SIG-M5 treated with dmso at 0.1 percent for 504 hours (cell line): ENCODE data around the gene TERB2.
"Not testable (repeated sequence)": the region's sequence is repeated elsewhere in the genome, so short reads cannot be mapped to it uniquely, and the experiment has no call there.

Source experiments
- DNase-seq: peaks from one replicate; lab custom pipeline; 2025; ENCODE audit not compliant: unreplicated experiment; lab: John Stamatoyannopoulos, UW

The TERB2 gene

DNA sequence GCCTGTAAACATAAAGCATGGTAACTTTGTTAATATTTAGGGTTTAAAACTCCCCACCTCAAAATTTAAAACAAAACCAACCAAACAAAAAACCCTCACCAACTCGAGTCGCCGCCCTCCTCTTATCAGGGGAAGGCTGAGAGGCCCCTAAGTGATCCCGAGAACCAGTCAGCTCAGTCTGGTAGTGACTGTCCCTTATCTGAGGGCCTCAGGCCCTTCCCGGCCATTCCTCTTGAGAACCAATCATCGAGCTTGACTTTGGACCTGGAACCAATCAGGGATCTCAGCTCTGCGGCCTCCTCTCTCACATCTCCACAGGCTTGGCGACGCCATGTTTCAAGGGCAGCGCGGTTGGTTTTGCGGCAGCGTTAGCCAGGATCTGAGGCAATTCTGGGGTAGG is at the start of gene TERB2:
TSS of gene TERB2 (plus strand) at position 300 of the 400 bp plus-strand sequence. CDS start at position 332, 32 bp downstream.
- no peak for DNase-seq

DNA sequence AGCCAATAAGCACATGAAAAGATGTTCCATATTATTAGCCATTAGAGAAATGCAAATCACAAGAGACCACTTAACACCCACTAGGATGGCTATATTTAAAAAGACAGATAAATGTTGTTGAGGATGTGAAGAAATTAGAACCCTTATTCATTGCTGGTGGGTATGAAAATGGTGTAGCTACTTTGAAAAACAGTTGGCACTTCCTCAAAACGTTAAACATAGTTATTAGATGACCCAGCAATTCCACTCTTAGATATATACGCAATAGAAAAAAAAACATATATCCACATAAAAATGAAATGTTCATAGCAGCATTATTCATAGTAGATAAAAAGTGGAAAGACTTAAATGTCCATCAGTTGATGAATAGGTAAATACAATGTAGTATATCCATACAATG is 47.1 kb upstream of the TERB2 start:
- DNase-seq, result peak; percentile 1

DNA sequence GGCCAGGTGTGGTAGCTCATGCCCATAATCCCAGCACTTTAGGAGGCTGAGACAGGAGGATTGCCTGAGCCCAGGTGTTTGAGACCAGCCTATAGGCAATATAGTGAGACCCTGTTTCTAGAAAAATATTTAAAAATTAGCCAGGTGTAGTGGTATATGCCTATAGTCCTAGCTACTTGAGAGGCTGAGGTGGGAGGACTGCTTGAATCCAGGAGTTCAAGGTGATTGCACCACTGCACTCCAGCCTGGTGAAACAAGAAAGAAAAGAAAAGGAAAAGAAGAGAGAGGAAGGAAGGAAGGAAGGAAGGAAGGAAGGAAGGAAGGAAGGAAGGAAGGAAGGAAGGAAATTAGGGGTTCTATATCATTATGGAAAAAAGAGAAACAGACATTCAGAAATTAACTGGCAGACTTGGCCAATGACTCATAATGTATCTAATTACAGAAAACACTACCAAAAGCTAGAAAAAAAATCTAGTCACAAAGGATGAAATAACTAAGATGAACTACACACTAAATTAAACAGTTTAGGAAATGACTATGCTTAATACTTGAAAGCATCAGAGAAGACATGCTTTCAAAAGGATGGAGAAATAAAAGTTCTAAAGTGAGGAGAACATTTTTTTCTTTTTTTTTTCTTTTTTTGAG is 45.4 kb upstream of the TERB2 start:
- no peak for DNase-seq

GRCh38 chr15:44912186-44912585 is 44.3 kb upstream of the TERB2 start:
- DNase-seq, result not testable (repeated sequence)

DNA sequence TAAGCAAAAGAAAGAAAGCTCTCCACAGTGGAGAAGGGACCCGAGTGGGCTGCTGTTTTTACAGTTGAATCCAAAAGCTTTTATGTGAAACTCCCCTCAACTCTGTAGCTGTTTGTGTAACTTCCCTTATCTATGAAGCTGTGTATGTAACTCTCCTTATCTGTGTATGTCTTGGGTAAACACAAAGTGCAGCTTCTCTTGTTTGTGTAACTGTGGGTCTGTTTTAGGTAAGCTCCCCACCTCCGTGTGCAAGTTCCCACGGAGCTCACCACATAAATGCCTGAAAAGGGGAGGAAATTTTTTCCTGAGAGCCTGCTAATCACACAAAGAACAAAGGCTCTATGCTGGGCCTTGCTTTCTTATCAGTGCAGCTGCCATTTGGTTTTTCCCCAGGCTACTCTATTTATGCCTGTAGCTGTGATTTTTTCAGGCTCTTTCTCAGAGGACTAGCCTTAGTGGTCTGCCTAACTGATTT is 43.5 kb upstream of the TERB2 start:
- DNase-seq, result not testable (repeated sequence)

DNA sequence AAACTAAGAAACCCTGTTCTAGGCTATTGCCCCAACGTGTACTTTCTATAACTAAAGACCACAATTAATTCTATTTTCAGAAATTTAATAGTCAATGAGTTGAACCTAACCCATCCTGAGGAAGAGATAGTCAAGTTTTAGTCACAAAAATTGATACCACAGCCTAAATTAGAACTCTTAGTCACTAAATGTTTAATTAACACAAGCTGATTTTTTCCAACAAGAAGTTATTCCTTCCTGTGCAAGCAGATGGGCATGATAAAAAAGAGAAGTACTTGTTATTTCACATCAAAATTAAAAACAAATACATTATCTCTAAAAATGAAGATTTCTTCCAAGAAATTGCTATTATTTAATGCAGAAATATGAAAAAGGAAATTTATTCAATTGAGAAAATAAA is 38.4 kb upstream of the TERB2 start:
- DNase-seq, result no peak

- DNase-seq, result not testable (repeated sequence)
Measured at GRCh38 chr15:44928658-44929057, 27.8 kb upstream of the TERB2 start.

GRCh38 chr15:44930283-44930682 is 26.2 kb upstream of the TERB2 start:
- DNase-seq, result not testable (repeated sequence)

- DNase-seq, result not testable (repeated sequence)
Measured at GRCh38 chr15:44958302-44958701, 1.8 kb downstream of the TERB2 start.

DNA sequence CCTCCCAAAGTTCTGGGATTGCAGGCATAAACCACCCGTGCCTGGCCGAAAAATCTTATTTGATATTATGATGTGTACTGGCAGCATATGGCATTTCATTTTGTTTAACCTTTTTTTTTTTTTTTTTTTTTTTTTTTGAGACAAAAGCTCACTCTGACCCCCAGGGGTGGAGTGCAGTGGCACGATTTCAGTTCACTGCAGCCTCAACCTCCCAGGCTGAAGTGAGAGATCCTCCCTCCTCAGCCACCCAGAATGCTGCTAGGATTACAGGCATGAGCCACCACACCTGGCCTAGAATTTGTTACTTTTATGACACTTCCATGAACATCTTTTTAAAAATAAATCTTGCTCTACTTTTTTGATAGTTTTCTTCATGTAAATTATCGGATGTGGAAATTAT is 12.0 kb downstream of the TERB2 start:
- DNase-seq, result no peak

DNA sequence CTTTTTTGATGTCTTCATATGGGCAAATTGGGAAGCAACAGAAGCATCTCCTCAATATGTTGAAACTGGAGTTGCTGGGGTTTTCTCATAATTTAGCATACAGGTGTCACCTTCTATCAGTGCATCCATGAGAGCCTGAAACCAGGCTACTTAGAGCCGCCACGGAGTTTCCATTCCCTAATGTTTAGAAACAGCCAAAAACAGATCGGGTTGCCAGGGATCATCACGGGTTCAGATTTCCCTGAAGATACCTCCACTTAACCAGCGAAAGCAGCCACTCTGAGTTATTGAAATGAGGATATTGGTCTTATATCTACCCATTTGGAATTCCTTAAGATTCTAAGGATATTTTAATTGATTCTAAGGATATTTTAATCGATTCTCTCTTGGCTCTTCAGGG is 14.5 kb downstream of the TERB2 start:
- no peak for DNase-seq

- DNase-seq, result not testable (repeated sequence)
Measured at GRCh38 chr15:44976183-44976582, 19.7 kb downstream of the TERB2 start.

DNA sequence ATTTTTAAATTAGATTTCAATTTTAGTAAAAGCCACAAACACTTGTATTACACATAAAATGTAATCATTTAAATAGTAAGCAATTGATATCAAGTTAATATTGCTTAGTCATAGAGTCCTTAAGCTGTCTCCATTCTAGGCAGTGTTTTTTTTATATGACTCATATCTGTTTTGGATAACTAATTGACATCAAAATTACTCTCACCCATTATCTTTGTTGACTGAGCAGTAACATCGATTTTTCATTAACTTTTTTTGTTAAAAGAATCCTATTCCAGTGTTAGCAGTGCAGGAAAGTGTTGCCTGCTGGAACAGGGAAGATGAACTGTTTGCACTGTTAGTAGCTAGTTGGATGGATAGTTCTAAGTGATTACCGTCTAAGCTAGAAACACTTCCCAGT is 21.3 kb downstream of the TERB2 start:
- not testable (repeated sequence) for DNase-seq

DNA sequence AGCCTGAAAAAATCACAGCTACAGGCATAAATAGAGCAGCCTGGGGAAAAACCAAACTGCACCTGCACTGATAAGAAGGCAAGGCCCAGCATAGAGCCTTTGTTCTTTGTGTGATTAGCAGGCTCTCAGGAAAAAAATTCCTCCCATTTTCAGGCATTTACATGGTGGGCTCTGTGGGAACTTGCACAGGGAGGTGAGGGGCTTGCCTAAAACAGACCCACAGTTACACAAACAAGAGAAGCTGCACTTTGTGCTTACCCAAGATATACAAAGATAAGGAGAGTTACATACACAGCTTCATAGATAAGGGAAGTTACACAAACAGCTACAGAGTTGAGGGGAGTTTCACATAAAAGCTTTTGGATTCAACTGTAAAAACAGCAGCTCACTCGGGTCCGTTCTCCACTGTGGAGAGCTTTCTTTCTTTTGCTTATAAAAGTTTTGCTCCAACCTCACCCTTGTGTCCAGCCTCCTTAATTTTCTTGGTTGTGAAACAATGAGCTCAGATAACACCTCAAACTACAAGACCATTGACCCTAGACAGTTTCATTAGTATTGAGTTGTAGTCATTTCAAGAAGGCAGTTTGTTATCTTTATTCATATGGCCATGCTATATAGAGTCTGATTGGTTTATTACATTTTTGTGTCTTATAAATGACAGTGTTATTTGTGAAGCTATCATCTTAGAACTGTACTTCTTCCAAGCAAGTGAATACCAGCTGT is 23.3 kb downstream of the TERB2 start:
- DNase-seq, result peak; percentile 5

GRCh38 chr15:44984144-44984543 is 27.7 kb downstream of the TERB2 start:
- not testable (repeated sequence) for DNase-seq

DNA sequence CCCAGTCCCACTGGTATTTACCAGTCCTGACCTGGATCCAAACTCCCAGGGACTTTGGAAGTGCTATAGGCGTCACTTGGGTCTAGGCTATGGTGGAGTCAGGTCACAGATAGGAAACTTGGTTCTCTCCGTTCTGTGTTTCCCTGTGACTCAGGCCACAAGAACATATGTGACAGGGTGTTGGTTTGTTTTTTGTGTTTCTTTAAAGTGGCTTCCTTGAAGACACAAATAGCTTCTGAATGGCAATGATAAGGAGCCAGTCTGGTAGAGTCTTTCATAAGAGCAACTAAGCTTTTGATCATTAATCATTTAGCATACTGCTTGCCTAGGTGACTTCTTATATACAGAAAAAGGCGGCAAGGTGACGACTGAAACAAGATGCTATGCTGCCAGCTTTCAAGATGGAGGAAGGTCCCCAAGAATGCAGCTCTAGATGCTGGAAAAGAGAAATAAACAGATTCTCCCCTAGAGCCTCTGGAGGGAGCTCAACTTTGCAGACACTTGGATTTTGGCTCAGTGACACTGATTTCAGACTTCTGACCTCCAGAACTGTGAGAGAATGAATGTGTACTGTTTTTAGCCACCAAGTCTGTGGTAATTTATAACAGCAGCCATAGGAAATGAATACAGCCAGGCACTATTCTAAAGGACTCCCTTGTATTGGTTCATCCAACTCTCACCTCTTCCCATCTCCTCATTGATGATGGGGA is 30.0 kb downstream of the TERB2 start:
- not testable (repeated sequence) for DNase-seq

DNA sequence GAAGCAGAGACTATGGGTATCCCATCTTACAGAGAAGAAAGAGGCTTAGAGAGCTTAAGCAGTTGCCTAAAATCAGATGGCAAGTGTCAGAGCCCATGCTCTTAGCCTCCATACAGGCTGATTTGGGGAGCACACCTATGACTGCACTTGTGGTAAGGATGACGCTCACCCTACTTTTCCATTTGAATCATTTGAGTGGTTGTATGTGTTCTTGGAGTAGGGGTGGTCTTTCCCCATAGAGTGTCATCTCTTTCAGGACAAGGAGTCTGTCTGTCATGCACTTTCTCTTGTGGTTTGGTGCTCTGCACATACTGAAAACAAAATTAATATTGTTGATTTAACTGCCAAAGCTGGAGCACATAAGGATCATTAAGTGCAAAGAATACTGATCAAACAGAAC is 31.2 kb downstream of the TERB2 start:
- DNase-seq, result not testable (repeated sequence)

- not testable (repeated sequence) for DNase-seq
Measured at GRCh38 chr15:44988184-44988869, 31.8 kb downstream of the TERB2 start.

GRCh38 chr15:44988870-44989219 is 32.4 kb downstream of the TERB2 start:
- not testable (repeated sequence) for DNase-seq

DNA sequence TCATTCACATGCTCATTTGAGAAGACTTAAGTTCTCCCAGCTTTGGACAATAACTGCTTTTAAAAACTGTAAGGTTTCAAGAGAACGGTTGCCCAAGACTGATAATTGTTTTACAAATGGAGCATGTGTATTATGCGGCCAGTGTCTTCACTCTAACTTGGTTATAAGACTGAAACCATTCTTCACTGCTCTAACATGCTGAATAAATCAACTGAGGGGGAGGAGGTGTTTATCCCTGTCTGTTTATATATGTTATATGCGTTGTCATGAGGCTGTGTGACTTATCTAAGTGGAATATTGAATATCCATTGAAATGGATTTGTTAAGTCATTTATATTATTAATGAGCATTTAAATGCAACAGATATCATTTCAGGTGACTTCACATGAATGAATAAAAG is 41.1 kb downstream of the TERB2 start:
- DNase-seq, result not testable (repeated sequence)

DNA sequence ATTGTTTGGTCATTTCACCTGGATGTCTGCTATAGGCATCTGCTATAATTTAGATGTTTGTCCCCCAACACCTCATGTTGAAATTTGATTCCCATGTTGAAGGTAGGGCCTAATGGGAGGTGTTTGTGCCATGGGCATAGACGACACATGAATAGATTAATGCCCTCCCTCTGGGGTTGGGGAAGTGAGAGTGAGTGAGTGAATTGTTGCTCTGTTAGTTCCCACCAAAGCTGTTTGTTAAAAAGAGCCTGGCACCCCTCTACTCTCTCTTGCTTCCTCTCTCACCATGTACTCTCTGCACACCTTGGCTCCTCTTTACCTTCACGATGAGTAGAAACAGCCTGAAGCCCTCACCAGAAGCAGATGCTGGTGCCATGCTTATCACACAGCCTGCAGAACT is 42.6 kb downstream of the TERB2 start:
- DNase-seq, result no peak
